ENCODE measurements around the gene SPATA21.
"Not testable (repeated sequence)": the region's sequence is repeated elsewhere in the genome, so short reads cannot be mapped to it uniquely, and the experiment has no call there.

The SPATA21 gene

GRCh38 chr1:16436946-16437474 lies at the start of gene SPATA21:
Gene SPATA21 (minus strand): TSS chr1:16437424. CDS start chr1:16431371, 6,053 bp downstream.
- CTCF ChIA-PET, result interaction anchor here (1.5 kb wide), 1 partner anchor 12 kb away, joined by 4 read pairs; no protein-coding TSS in a partner anchor
- no peak for DNase-seq (ENCODE audit: extremely low spot score)
- POLR2A ChIA-PET, result interaction anchor here (0.7 kb wide), 1 partner anchor 12 kb away, joined by 3 read pairs; no protein-coding TSS in a partner anchor
- no peak for TF ChIP-seq CTCF (IDR thresholded peaks at IDR 0.05; ENCODE audit: control extremely low read depth, extremely low read depth, low read depth, missing control alignments)

- DNase-seq (ENCODE audit: extremely low spot score); CTCF ChIA-PET; POLR2A ChIA-PET: not testable (repeated sequence)
These were observed 49.8 kb upstream of the SPATA21 start for GRCh38 chr1:16487011-16487410.

GRCh38 chr1:16486316-16486715 lies 49.1 kb upstream of the SPATA21 start:
- POLR2A ChIA-PET, CTCF ChIA-PET: not testable (repeated sequence)

GRCh38 chr1:16484931-16485330 lies 47.7 kb upstream of the SPATA21 start:
- DNase-seq (ENCODE audit: extremely low spot score), result no peak
- TF ChIP-seq CTCF (IDR thresholded peaks at IDR 0.05; ENCODE audit: control extremely low read depth, extremely low read depth, low read depth, missing control alignments), result no peak
- ChIA-PET POLR2A (no interaction called here), CTCF (no interaction called here)

More at GRCh38 chr1:16486316-16486715, 49.1 kb upstream of the SPATA21 start:
- not testable (repeated sequence) for DNase-seq (ENCODE audit: extremely low spot score)

GRCh38 chr1:16484501-16484835 lies 47.2 kb upstream of the SPATA21 start:
- ChIA-PET CTCF (interaction anchor here (0.6 kb wide), 1 partner anchor 10 kb away, joined by 3 read pairs; no protein-coding TSS in a partner anchor), POLR2A (no interaction called here)
- DNase-seq (ENCODE audit: extremely low spot score), result no peak
- no peak for TF ChIP-seq CTCF (IDR thresholded peaks at IDR 0.05; ENCODE audit: control extremely low read depth, extremely low read depth, low read depth, missing control alignments)

- POLR2A ChIA-PET, result not testable (repeated sequence)
- CTCF ChIA-PET, result interaction anchor here (0.6 kb wide), 1 partner anchor 10 kb away, joined by 3 read pairs; no protein-coding TSS in a partner anchor
These were observed 46.6 kb upstream of the SPATA21 start for GRCh38 chr1:16483639-16484500.

GRCh38 chr1:16483146-16483545 lies 45.9 kb upstream of the SPATA21 start:
- POLR2A ChIA-PET; DNase-seq (ENCODE audit: extremely low spot score); CTCF ChIA-PET: not testable (repeated sequence)

More at GRCh38 chr1:16483639-16484500, 46.6 kb upstream of the SPATA21 start:
- not testable (repeated sequence) for DNase-seq (ENCODE audit: extremely low spot score)

- POLR2A ChIA-PET, result no interaction called here
- TF ChIP-seq CTCF (IDR thresholded peaks at IDR 0.05; ENCODE audit: control extremely low read depth, extremely low read depth, low read depth, missing control alignments), result no peak
- DNase-seq (ENCODE audit: extremely low spot score), result no peak
- CTCF ChIA-PET, result no interaction called here
These were observed 40.9 kb upstream of the SPATA21 start for GRCh38 chr1:16478091-16478490.

GRCh38 chr1:16475771-16476770 lies 38.8 kb upstream of the SPATA21 start:
- POLR2A ChIA-PET, result interaction anchor here (0.6 kb wide), 1 partner anchor 716 kb away, joined by 3 read pairs; no protein-coding TSS in a partner anchor
- CTCF ChIA-PET; DNase-seq (ENCODE audit: extremely low spot score): not testable (repeated sequence)
